Psoas muscle (tissue), 8 donors: Measurements from ENCODE around the gene ST3GAL5. TPM values are rescaled to one million over a fixed set of nuclear protein-coding genes. Genes with fewer than 3 reads are reported as not detected.
"Not testable (repeated sequence)": the region's sequence is repeated elsewhere in the genome, so short reads cannot be mapped to it uniquely, and the experiment has no call there.

Experiments
- ATAC-seq, 4 donors: fragments of 200-7000 bp; cut with Tn5 transposase; one replicate each; pipeline ENCODE4 v1.9.1; 2020; ENCODE audit warnings: moderate library complexity in 3 of 4, mild to moderate bottlenecking in 2 of 4
- DNase-seq, 2 donors: peaks; one replicate each; pipeline ENCODE4 v3.0.0-alpha.2; 2020
- H3K27ac ChIP-seq: fragments of 200-600 bp; one replicate; pipeline ENCODE4 v1.8.0; 2022
- H3K27me3 ChIP-seq, 3 donors: fragments of 200-600 bp in 1 of 3; one replicate each; pipeline versions ENCODE4 v1.6.1 to v1.8.0; 2013 to 2022; ENCODE audit warnings: low read length in 2 of 3, mild to moderate bottlenecking in 2 of 3, moderate library complexity in 1 of 3; ENCODE audit not compliant: insufficient read depth in 3 of 3
- H3K36me3 ChIP-seq, 2 donors: fragments of 200-600 bp in 1 of 2; one replicate each; pipeline versions ENCODE4 v1.6.1 to v1.8.0; 2013 to 2022; ENCODE audit warnings: low read depth in 1 of 2, mild to moderate bottlenecking in 1 of 2, moderate library complexity in 1 of 2; ENCODE audit not compliant: insufficient read depth in 1 of 2
- H3K4me1 ChIP-seq: fragments of 200-600 bp; one replicate; pipeline ENCODE4 v1.8.0; 2022
- H3K4me3 ChIP-seq: fragments of 200-600 bp; one replicate; pipeline ENCODE4 v1.8.0; 2022; ENCODE audit warnings: mild to moderate bottlenecking
- H3K9me3 ChIP-seq: fragments of 200-600 bp; one replicate; pipeline ENCODE4 v1.8.0; 2022
- WGBS, 3 donors: extraction: QIAGEN DNeasy Blood & Tissue Kit; methylation state at CpG; one replicate each; pipeline versions ENCODE4 v1.1.6 to v1.1.7; 2013; 5-methylcytosine and 5-hydroxymethylcytosine counted together
- intact Hi-C, 2 donors: fragments of 100-400 bp; cut with DNase I; formaldehyde crosslinking; loops; one replicate each; pipeline versions ENCODE4 v1.11.0 to v1.14.2; 2022
- polyA plus RNA-seq, 3 donors: library from polyadenylated mRNA; stranded (reverse); fragments of 200-250 nt; gene quantifications; one replicate each; pipeline ENCODE4 v1.2.3, GENCODE V29; 2013
- total RNA-seq, 4 donors: library from RNA; stranded (reverse); fragmentation: NEBNext Ultra II Directional in 2 of 4; extraction: Animal tissue kit (Norgen Biotek cat#: 25700) in 2 of 4; gene quantifications; one replicate each; pipeline versions ENCODE4 v1.2.1 to v1.2.4, GENCODE V29; 2021 to 2023
- TF ChIP-seq, protein P1 (sequence below): fragments of 200-600 bp; IDR thresholded peaks from one replicate; pipeline ENCODE4 v1.8.0; 2022; ENCODE audit warnings: antibody characterized with exemption
- donor health status: healthy with polysubstance abuse.
- donor health status: DM: no; HTN: no; CAD: no; lungs with moderate emphysema.
- donor health status: Bipolar disorder and iron deficiency.
- donor health status: healthy.
- donor health status: DM: yes; HTN: yes; CAD: no.
- donor health status: DM: no; HTN: no; CAD: no.
- donor health status: DM: no; HTN: no; CAD: no.
- donor health status: DM: yes; HTN: yes; CAD: no.

The ST3GAL5 gene
- total and polyA plus RNA-seq, 7 donors = 7.9 to 35.6 (median 14.7) TPM

DNA sequence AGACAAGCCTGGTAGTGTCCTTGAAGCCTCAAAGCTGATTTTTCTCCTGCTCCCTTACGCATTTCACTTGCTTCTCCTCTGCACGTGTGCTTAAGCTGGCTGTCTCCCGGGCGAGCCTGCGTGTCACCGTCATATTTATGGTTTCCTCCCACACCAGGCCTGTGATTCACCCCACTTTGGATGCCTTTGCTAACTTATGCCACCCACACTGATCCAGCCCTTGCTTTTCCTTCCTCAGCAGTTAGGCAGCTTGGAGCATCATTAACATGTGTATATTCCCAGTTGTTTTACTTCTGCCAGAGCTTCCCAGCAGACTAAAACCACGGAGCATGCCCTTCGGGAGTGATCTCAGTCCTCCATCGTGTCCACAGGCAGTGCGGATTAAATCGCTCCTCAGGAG lies 2.2 kb downstream of the ST3GAL5 start:
- peak overlapping the region; percentile 96 for H3K27ac ChIP-seq
- H3K4me1 ChIP-seq = peaks cover 30% of the 10 kb centered on the region
- 37 to 44% (median 38%) methylated on average over 11 of the region's 11 CpGs for WGBS, 3 donors
- no peaks in the 10 kb centered on the region for H3K27me3 ChIP-seq
- peak; percentile 34 to 64 (median 48) for ATAC-seq
- DNase-seq = peak; percentile 67 to 71
- intact Hi-C loops = loop anchor here (2.0 to 5.0 kb wide), 3 partner anchors 59 to 152 kb away; no protein-coding TSS in a partner anchor
- H3K36me3 ChIP-seq = no peaks in the 10 kb centered on the region
- TF ChIP-seq, protein P1, sequence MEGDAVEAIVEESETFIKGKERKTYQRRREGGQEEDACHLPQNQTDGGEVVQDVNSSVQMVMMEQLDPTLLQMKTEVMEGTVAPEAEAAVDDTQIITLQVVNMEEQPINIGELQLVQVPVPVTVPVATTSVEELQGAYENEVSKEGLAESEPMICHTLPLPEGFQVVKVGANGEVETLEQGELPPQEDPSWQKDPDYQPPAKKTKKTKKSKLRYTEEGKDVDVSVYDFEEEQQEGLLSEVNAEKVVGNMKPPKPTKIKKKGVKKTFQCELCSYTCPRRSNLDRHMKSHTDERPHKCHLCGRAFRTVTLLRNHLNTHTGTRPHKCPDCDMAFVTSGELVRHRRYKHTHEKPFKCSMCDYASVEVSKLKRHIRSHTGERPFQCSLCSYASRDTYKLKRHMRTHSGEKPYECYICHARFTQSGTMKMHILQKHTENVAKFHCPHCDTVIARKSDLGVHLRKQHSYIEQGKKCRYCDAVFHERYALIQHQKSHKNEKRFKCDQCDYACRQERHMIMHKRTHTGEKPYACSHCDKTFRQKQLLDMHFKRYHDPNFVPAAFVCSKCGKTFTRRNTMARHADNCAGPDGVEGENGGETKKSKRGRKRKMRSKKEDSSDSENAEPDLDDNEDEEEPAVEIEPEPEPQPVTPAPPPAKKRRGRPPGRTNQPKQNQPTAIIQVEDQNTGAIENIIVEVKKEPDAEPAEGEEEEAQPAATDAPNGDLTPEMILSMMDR = no peak
- H3K9me3 ChIP-seq = no peaks in the 10 kb centered on the region
- peak overlapping the region; percentile 77 for H3K4me3 ChIP-seq

DNA sequence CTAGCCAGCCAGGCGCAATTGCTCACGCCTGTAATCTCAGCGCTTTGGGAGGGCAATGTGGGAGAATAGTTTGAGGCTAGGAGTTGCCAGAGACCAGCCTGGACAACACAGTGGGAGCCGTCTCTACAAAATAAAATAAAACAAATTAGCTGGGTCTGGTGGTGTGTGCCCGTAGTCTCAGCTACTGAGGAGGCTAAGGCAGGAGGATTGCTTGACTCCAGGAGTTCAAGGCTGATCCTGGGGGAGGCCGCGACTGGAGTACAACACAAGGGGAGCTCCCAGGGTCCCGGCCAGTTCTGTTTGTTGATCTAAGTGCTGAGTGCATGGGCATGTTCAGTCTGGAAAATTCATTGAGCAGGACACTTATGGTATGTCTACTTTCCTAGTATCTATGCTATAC lies 2.6 kb downstream of the ST3GAL5 start:
- H3K27ac ChIP-seq = peak overlapping the region; percentile 96
- TF ChIP-seq, protein P1 = no peak
- no peak for DNase-seq
- 85 to 90% (median 87%) methylated on average over 8 of the region's 8 CpGs for WGBS, 3 donors
- no peaks in the 10 kb centered on the region for H3K9me3 ChIP-seq
- H3K36me3 ChIP-seq = no peaks in the 10 kb centered on the region
- intact Hi-C loops = loop anchor here (2.0 to 5.0 kb wide), 3 partner anchors 59 to 153 kb away; no protein-coding TSS in a partner anchor
- peak overlapping the region; percentile 77 for H3K4me3 ChIP-seq
- H3K4me1 ChIP-seq = peaks cover 30% of the 10 kb centered on the region
- no peak for ATAC-seq
- no peaks in the 10 kb centered on the region for H3K27me3 ChIP-seq

DNA sequence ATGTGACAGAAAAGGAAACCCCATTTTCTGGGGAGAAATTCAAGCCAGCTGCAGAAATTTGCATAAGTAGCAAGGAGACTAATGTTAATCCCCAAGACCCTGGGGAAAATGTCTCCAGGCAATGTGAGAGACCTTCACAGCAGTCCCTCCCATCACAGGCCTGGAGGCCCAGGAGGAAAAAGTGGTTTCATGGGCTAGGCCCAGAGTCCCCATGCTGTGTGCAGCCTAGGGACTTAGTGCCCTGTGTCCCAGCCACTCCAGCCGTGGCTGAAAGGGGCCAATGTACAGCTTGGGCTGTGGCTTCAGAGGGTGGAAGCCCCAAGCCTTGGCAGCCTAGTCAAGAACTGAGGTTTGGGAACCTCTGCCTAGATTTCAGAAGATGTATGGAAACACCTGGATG lies 7.0 kb downstream of the ST3GAL5 start:
- H3K27me3 ChIP-seq, H3K9me3 ChIP-seq, H3K4me3 ChIP-seq, H3K36me3 ChIP-seq, intact Hi-C loops, H3K27ac ChIP-seq, DNase-seq, ATAC-seq: not testable (repeated sequence)
- WGBS, 3 donors = 100% methylated on average over 1 of the region's 1 CpG
- H3K4me1 ChIP-seq = peaks cover 18% of the 10 kb centered on the region

DNA sequence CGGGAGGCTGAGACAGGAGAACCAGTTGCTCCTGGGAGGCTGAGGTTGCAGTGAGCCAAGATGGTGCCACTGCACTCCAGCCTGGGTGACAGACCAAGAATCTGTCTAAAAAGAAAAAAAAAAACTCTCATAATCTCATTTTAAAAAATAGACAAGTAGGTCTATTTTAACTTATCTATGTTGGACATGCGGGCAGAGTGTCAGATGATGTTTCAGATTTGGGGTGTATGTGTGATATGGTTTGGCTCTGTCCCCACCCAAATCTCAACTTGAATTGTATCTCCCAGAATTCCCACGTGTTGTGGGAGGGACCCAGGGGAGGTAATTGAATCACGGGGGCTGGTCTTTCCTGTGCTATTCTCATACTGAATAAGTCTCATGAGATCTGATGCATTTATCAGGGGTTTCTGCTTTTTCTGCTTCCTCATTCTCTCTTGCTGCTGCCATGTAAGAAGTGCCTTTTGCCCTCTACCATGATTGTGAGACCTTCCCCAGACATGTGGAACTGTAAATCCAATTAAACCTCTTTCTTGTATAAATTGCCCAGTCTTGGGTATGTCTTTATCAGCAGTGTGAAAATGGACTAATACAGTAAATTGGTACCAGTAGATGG lies 8.0 kb downstream of the ST3GAL5 start:
- H3K27me3 ChIP-seq, H3K4me1 ChIP-seq, H3K36me3 ChIP-seq, ATAC-seq, H3K9me3 ChIP-seq, H3K4me3 ChIP-seq, intact Hi-C loops, H3K27ac ChIP-seq, DNase-seq: not testable (repeated sequence)
- WGBS, 3 donors = 61 to 69% (median 66%) methylated on average over 4 of the region's 4 CpGs

DNA sequence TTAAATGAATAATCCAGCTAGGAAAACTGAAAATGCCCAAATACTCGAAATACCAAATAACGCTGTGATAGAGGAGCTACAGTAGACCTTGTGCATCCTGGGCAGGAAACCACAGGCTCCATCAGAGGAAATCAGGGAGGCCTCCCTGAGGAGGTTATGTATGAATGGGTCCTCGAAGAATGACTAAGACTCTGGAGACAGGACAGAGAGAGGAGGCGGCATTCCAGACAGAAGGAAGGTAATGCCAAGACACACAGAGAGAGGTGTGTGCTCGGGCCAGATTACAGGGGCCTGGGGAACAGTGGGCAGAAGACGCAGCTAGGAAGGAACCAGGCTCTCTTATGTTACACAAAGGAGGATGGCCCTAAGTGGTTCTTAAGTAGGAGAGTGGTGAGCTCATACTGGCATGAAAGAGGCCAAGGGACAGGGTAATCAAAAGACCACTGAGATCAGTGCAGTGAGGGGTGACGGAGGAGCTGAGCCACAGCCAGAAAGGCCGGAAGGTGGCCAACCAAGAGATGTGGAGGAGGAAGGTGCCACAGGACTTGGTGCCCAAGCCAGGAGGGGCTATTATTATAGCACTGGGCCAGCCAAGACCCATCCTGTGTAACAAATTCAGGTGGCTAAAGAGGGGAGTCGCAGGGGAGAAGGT lies 9.9 kb downstream of the ST3GAL5 start:
- intact Hi-C loops = no loop called here
- Histone ChIP-seq H3K36me3 (no peaks in the 10 kb centered on the region), H3K27me3 (no peaks in the 10 kb centered on the region), H3K4me1 (peaks cover 5% of the 10 kb centered on the region), H3K27ac (no peak overlapping the region), H3K4me3 (no peak overlapping the region), H3K9me3 (no peaks in the 10 kb centered on the region)
- 75 to 89% (median 81%) methylated on average over 9 of the region's 9 CpGs for whole genome bisulfite sequencing, 3 donors
- no peak for DNase-seq
- TF ChIP-seq, protein P1 = no peak
- ATAC-seq = peak in 2 of 4 donors; percentile 22 to 58
